Activated T-cell treated with anti-CD3 and anti-CD28 coated beads for 4 hours (primary cell): Measurements from ENCODE around the gene EYA2.

ENCODE experiments used
- DNase-seq: peaks from one replicate; pipeline ENCODE4 v3.0.0-alpha.2; 2020

EYA2 gene

GRCh38 chr20:47122560-47122959 is 227.9 kb downstream of the EYA2 start:
- no peak for DNase-seq

- DNase-seq: no peak
These were observed 229.6 kb downstream of the EYA2 start for GRCh38 chr20:47124181-47124717.

- DNase-seq: no peak
These were observed 230.8 kb downstream of the EYA2 start for GRCh38 chr20:47125508-47125757.

GRCh38 chr20:47125758-47126591 is 231.3 kb downstream of the EYA2 start:
- no peak for DNase-seq

GRCh38 chr20:47126709-47127108 is 232.1 kb downstream of the EYA2 start:
- DNase-seq: no peak

- no peak for DNase-seq
These were observed 232.9 kb downstream of the EYA2 start for GRCh38 chr20:47127546-47127945.

GRCh38 chr20:47127999-47128398 is 233.4 kb downstream of the EYA2 start:
- DNase-seq: no peak

- no peak for DNase-seq
These were observed 234.7 kb downstream of the EYA2 start for GRCh38 chr20:47129306-47129705.

GRCh38 chr20:47133809-47134456 is 239.3 kb downstream of the EYA2 start:
- DNase-seq: no peak

GRCh38 chr20:47136782-47137181 is 242.1 kb downstream of the EYA2 start:
- DNase-seq: no peak

GRCh38 chr20:47137231-47137870 is 242.7 kb downstream of the EYA2 start:
- DNase-seq: no peak

- DNase-seq: no peak
These were observed 245.4 kb downstream of the EYA2 start for GRCh38 chr20:47139934-47140535.

- DNase-seq: no peak
These were observed 246.8 kb downstream of the EYA2 start for GRCh38 chr20:47141350-47141921.

GRCh38 chr20:47141941-47142773 is 247.5 kb downstream of the EYA2 start:
- DNase-seq: no peak

- no peak for DNase-seq
These were observed 248.1 kb downstream of the EYA2 start for GRCh38 chr20:47142774-47143170.

- DNase-seq: no peak
These were observed 249.0 kb downstream of the EYA2 start for GRCh38 chr20:47143657-47144056.

GRCh38 chr20:47144463-47144862 is 249.8 kb downstream of the EYA2 start:
- DNase-seq: no peak

- DNase-seq: no peak
These were observed 252.0 kb downstream of the EYA2 start for GRCh38 chr20:47146686-47147085.

- no peak for DNase-seq
These were observed 253.4 kb downstream of the EYA2 start for GRCh38 chr20:47148059-47148458.

- no peak for DNase-seq
These were observed 255.3 kb downstream of the EYA2 start for GRCh38 chr20:47149939-47150338.

- DNase-seq: no peak
These were observed 255.9 kb downstream of the EYA2 start for GRCh38 chr20:47150403-47151152.

- DNase-seq: no peak
These were observed 257.4 kb downstream of the EYA2 start for GRCh38 chr20:47152068-47152467.
